HepG2 (cell line): Measurements from ENCODE around the gene CACNA1C.

ENCODE experiments used
- FOXK1 ChIP-seq: sonication (generic); formaldehyde crosslinking; IDR thresholded peaks from 2 replicates; pipeline ENCODE4 v1.4.0; 2020; ENCODE audit warnings: low read depth, missing genetic modification reagents, borderline replicate concordance
- FOXM1 ChIP-seq: sonication (generic); formaldehyde crosslinking; IDR thresholded peaks from 2 replicates; pipeline ENCODE4 v1.5.0; 2020; ENCODE audit warnings: missing genetic modification reagents
- MBNL3 ChIP-seq: fragments of 250-450 bp; sonication (Bioruptor Pico); conservative IDR thresholded peaks from 2 replicates; pipeline ENCODE4 v1.8.0; 2022; ENCODE audit warnings: mild to moderate bottlenecking, inconsistent platforms
- MEIS1 ChIP-seq: sonication (generic); formaldehyde crosslinking; IDR thresholded peaks from 2 replicates; pipeline ENCODE4 v1.9.0; 2021; ENCODE audit warnings: mild to moderate bottlenecking, missing genetic modification reagents, moderate library complexity, borderline replicate concordance
- MYC ChIP-seq: sonication (generic); formaldehyde crosslinking; IDR thresholded peaks from 2 replicates; pipeline ENCODE4 v1.9.0; 2021; ENCODE audit warnings: missing genetic modification reagents, borderline replicate concordance
- PAWR ChIP-seq: sonication (generic); formaldehyde crosslinking; IDR thresholded peaks from 2 replicates; pipeline ENCODE4 v1.4.0; 2020; ENCODE audit warnings: missing genetic modification reagents, mild to moderate bottlenecking, borderline replicate concordance
- POLR2A ChIP-seq, 2 experiments: IDR thresholded peaks; 2 replicates each; pipeline ENCODE4 v1.6.1; 2011; ENCODE audit warnings: low read depth in 2 of 2, low read length in 2 of 2, mild to moderate bottlenecking in 1 of 2, moderate library complexity in 1 of 2; ENCODE audit not compliant: insufficient read depth in 1 of 2
- POLR2AphosphoS5 ChIP-seq: IDR thresholded peaks from 2 replicates; pipeline ENCODE4 v1.6.1; 2012; ENCODE audit warnings: low read depth, low read length
- SMYD3 ChIP-seq: sonication (generic); formaldehyde crosslinking; IDR thresholded peaks from 2 replicates; pipeline ENCODE4 v1.8.1; 2023; ENCODE audit warnings: mild to moderate bottlenecking, missing genetic modification reagents
- TCF7L2 ChIP-seq: IDR thresholded peaks from 2 replicates; pipeline ENCODE4 v1.6.1; 2011; ENCODE audit warnings: mild to moderate bottlenecking, low read depth, low read length, moderate library complexity
- ZNF280D ChIP-seq: sonication (generic); formaldehyde crosslinking; IDR thresholded peaks from 2 replicates; pipeline ENCODE4 v1.5.1; 2020; ENCODE audit warnings: mild to moderate bottlenecking, missing genetic modification reagents
- TF ChIP-seq, protein P1 (sequence below): IDR thresholded peaks from 2 replicates; pipeline ENCODE4 v1.6.1; 2016
- TF ChIP-seq, protein P2 (sequence below): sonication (generic); formaldehyde crosslinking; IDR thresholded peaks from 2 replicates; pipeline ENCODE4 v1.5.0; 2020; ENCODE audit warnings: mild to moderate bottlenecking, missing genetic modification reagents, moderate library complexity
- TF ChIP-seq, protein P3 (sequence below): sonication (generic); formaldehyde crosslinking; IDR thresholded peaks from 2 replicates; pipeline ENCODE4 v1.4.0; 2020; ENCODE audit warnings: mild to moderate bottlenecking, missing genetic modification reagents, borderline replicate concordance

- no peak for TF ChIP-seq FOXM1 (CRISPR knock-in tag)
- no peak for TF ChIP-seq FOXK1 (CRISPR knock-in tag)
- no peak for TF ChIP-seq MYC (CRISPR knock-in tag)
- no peak for TF ChIP-seq POLR2AphosphoS5
- no peak for TF ChIP-seq MEIS1 (CRISPR knock-in tag)
- TF ChIP-seq, protein P1, sequence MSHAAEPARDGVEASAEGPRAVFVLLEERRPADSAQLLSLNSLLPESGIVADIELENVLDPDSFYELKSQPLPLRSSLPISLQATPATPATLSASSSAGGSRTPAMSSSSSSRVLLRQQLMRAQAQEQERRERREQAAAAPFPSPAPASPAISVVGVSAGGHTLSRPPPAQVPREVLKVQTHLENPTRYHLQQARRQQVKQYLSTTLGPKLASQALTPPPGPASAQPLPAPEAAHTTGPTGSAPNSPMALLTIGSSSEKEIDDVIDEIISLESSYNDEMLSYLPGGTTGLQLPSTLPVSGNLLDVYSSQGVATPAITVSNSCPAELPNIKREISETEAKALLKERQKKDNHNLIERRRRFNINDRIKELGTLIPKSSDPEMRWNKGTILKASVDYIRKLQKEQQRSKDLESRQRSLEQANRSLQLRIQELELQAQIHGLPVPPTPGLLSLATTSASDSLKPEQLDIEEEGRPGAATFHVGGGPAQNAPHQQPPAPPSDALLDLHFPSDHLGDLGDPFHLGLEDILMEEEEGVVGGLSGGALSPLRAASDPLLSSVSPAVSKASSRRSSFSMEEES (CRISPR knock-in tag), result no peak
- TF ChIP-seq, protein P2, sequence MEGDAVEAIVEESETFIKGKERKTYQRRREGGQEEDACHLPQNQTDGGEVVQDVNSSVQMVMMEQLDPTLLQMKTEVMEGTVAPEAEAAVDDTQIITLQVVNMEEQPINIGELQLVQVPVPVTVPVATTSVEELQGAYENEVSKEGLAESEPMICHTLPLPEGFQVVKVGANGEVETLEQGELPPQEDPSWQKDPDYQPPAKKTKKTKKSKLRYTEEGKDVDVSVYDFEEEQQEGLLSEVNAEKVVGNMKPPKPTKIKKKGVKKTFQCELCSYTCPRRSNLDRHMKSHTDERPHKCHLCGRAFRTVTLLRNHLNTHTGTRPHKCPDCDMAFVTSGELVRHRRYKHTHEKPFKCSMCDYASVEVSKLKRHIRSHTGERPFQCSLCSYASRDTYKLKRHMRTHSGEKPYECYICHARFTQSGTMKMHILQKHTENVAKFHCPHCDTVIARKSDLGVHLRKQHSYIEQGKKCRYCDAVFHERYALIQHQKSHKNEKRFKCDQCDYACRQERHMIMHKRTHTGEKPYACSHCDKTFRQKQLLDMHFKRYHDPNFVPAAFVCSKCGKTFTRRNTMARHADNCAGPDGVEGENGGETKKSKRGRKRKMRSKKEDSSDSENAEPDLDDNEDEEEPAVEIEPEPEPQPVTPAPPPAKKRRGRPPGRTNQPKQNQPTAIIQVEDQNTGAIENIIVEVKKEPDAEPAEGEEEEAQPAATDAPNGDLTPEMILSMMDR (CRISPR knock-in tag), result no peak
- TF ChIP-seq SMYD3 (CRISPR knock-in tag), result no peak
- TF ChIP-seq, protein P3, sequence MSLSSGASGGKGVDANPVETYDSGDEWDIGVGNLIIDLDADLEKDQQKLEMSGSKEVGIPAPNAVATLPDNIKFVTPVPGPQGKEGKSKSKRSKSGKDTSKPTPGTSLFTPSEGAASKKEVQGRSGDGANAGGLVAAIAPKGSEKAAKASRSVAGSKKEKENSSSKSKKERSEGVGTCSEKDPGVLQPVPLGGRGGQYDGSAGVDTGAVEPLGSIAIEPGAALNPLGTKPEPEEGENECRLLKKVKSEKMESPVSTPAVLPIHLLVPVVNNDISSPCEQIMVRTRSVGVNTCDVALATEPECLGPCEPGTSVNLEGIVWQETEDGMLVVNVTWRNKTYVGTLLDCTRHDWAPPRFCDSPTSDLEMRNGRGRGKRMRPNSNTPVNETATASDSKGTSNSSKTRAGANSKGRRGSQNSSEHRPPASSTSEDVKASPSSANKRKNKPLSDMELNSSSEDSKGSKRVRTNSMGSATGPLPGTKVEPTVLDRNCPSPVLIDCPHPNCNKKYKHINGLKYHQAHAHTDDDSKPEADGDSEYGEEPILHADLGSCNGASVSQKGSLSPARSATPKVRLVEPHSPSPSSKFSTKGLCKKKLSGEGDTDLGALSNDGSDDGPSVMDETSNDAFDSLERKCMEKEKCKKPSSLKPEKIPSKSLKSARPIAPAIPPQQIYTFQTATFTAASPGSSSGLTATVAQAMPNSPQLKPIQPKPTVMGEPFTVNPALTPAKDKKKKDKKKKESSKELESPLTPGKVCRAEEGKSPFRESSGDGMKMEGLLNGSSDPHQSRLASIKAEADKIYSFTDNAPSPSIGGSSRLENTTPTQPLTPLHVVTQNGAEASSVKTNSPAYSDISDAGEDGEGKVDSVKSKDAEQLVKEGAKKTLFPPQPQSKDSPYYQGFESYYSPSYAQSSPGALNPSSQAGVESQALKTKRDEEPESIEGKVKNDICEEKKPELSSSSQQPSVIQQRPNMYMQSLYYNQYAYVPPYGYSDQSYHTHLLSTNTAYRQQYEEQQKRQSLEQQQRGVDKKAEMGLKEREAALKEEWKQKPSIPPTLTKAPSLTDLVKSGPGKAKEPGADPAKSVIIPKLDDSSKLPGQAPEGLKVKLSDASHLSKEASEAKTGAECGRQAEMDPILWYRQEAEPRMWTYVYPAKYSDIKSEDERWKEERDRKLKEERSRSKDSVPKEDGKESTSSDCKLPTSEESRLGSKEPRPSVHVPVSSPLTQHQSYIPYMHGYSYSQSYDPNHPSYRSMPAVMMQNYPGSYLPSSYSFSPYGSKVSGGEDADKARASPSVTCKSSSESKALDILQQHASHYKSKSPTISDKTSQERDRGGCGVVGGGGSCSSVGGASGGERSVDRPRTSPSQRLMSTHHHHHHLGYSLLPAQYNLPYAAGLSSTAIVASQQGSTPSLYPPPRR (CRISPR knock-in tag), result no peak
- no peak for TF ChIP-seq PAWR
- TF ChIP-seq POLR2A (IDR thresholded peaks at IDR 0.05; ENCODE audit: insufficient read depth in 1 of 2, low read depth in 2 of 2, low read length in 2 of 2), result no peak
- TF ChIP-seq MBNL3 (CRISPR knock-in tag), result no peak
- no peak for TF ChIP-seq ZNF280D
- no peak for TF ChIP-seq TCF7L2
Measured at GRCh38 chr12:2052826-2053678, at the start of gene CACNA1C.
